NCI-H2107 treated with DMSO at 0.1 percent for 48 hours (cell line): ENCODE measurements around the gene CNTNAP2.
A peak's percentile ranks its signal among the peaks of the same experiment; 100 is the strongest.

Experiments used
- DNase-seq: peaks from one replicate; lab custom pipeline; 2025; ENCODE audit not compliant: unreplicated experiment; lab: John Stamatoyannopoulos, UW

The CNTNAP2 gene

GRCh38 chr7:146740039-146740438 lies 623.4 kb downstream of the CNTNAP2 start:
- no peak for DNase-seq

GRCh38 chr7:146741911-146742310 lies 625.3 kb downstream of the CNTNAP2 start:
- no peak for DNase-seq

- no peak for DNase-seq
Observed at GRCh38 chr7:146754385-146754784, 637.8 kb downstream of the CNTNAP2 start.

- DNase-seq: no peak
Observed at GRCh38 chr7:146755585-146755984, 639.0 kb downstream of the CNTNAP2 start.

GRCh38 chr7:146764458-146764857 lies 647.9 kb downstream of the CNTNAP2 start:
- DNase-seq: no peak

GRCh38 chr7:146768957-146769356 lies 652.4 kb downstream of the CNTNAP2 start:
- DNase-seq: no peak

GRCh38 chr7:146772601-146773000 lies 656.0 kb downstream of the CNTNAP2 start:
- no peak for DNase-seq

GRCh38 chr7:146773506-146773905 lies 656.9 kb downstream of the CNTNAP2 start:
- peak; percentile 82 for DNase-seq

- no peak for DNase-seq
Observed at GRCh38 chr7:146781352-146782116, 664.9 kb downstream of the CNTNAP2 start.

GRCh38 chr7:146787266-146787665 lies 670.7 kb downstream of the CNTNAP2 start:
- DNase-seq: no peak

- DNase-seq: no peak
Observed at GRCh38 chr7:146788008-146788407, 671.4 kb downstream of the CNTNAP2 start.

GRCh38 chr7:146791344-146792285 lies 675.0 kb downstream of the CNTNAP2 start:
- no peak for DNase-seq

GRCh38 chr7:146804620-146805019 lies 688.0 kb downstream of the CNTNAP2 start:
- DNase-seq: no peak

- no peak for DNase-seq
Observed at GRCh38 chr7:146805082-146805481, 688.5 kb downstream of the CNTNAP2 start.

GRCh38 chr7:146826329-146826728 lies 709.7 kb downstream of the CNTNAP2 start:
- DNase-seq: no peak

GRCh38 chr7:146830686-146831085 lies 714.1 kb downstream of the CNTNAP2 start:
- no peak for DNase-seq

- no peak for DNase-seq
Observed at GRCh38 chr7:146831875-146832274, 715.3 kb downstream of the CNTNAP2 start.

- DNase-seq: no peak
Observed at GRCh38 chr7:146844405-146844804, 727.8 kb downstream of the CNTNAP2 start.

GRCh38 chr7:146858690-146859089 lies 742.1 kb downstream of the CNTNAP2 start:
- no peak for DNase-seq

GRCh38 chr7:146861701-146862100 lies 745.1 kb downstream of the CNTNAP2 start:
- no peak for DNase-seq

GRCh38 chr7:146862415-146862814 lies 745.8 kb downstream of the CNTNAP2 start:
- no peak for DNase-seq

- DNase-seq: peak; percentile 26
Observed at GRCh38 chr7:146864644-146865043, 748.0 kb downstream of the CNTNAP2 start.
